ENCODE measurements around the gene CCNL1.
"Not testable (repeated sequence)": the region's sequence is repeated elsewhere in the genome, so short reads cannot be mapped to it uniquely, and the experiment has no call there.

The CCNL1 gene

DNA sequence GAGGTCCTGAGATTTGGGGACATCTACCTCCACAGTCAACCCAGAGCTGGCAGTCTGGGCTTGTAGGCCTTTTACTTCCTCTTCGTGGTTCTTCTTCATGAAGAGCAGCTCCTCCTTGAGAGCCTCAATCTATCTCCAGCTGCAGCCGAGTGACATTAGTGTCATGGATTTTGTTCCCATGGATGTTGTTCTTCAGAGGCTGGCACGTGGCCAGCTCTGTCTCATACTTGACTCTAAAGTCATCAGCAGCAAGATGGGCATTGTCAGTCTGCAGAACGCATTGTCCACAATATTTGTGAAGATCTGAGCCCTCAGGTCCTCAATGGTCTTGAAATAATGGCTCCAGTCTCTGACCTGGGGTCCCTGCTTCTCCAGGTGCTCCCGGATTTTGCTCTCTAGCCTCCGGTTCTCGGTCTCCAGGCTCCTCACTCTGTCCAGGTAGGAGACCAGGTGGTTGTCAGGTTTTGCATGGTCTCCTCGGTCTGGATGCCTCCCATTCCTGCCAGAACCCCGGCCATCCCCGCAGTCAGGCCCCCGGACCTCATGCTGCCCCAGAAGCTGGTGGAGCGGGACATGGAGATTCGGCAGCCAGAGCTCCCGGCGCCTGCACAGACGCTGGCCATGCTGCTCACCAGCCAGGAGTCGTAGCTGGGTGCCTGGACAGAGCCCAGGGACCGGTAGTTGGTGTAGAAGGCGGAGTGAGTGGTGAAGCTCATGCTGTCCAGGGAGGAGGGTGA, 3.4 kb upstream of the CCNL1 start (continued):
- TF ChIP-seq, protein P1, sequence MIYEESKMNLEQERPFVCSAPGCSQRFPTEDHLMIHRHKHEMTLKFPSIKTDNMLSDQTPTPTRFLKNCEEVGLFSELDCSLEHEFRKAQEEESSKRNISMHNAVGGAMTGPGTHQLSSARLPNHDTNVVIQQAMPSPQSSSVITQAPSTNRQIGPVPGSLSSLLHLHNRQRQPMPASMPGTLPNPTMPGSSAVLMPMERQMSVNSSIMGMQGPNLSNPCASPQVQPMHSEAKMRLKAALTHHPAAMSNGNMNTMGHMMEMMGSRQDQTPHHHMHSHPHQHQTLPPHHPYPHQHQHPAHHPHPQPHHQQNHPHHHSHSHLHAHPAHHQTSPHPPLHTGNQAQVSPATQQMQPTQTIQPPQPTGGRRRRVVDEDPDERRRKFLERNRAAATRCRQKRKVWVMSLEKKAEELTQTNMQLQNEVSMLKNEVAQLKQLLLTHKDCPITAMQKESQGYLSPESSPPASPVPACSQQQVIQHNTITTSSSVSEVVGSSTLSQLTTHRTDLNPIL (CRISPR knock-in tag; IDR thresholded peaks at IDR 0.05; ENCODE audit: low read depth): no peak

DNA sequence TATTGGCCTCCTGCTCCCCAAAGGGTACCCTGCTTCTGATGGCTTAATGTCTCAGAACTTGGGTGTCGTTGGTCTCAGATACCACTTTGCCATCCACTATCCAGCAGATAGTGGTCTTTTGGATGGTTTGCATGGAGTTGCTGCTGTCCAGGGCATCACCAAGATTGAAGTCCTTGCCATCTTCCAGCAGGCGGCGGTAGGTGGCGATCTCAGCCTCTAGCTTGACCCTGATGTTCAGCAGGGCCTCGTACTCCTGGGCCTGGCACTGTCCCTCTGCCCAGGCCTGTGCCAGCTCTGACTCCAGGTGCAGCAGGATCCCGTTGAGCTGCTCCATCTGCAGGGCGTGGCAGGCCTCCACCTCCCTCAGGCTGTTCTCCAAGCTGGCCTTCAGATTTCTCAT, 2.7 kb upstream of the CCNL1 start:
- ATAC-seq: not testable (repeated sequence)

DNA sequence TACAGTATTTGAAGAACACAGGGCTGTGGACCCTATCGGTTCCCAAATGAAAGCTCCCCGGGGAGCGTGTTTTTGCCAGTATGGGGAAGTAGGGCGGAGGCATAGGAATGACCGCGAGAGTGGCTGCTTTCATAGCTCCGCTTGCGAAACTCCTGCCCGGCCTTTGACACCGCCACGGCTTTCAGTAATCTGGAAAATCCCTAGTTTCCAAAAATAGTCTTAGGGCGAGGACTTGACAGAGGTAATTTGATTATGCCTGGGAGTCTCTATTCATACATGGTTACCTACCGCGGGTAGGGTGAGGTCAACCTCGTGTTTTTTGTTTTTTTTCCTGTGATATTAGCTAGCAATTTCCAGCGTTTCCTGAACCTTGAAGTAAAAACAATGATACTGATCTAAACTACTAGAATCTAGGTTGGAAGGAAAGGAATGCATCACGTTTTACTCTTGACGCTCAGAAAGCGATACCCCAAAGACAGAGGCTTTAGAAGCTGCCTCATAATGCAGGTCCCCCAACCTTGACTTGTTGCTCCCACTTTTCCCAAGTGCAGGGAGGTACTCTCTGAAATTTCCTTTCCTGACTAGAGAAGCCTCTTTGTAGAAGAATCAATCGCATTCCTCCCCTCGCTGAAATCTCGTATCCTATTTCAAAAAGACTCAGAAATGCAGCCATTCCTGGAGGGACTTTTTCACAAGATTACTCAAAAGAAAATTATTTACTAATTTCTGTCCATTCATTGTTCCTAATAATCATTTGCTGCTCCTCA, 894 bp upstream of the CCNL1 start:
- peak; percentile 14; the same call in 1 of the 2 replicates for TF ChIP-seq ISL1 (CRISPR knock-in tag; IDR thresholded peaks at IDR 0.05)
- TF ChIP-seq ARNTL (CRISPR knock-in tag; IDR thresholded peaks at IDR 0.05; ENCODE audit: borderline replicate concordance, low read depth): no peak
- peak; percentile 68 for ATAC-seq

DNA sequence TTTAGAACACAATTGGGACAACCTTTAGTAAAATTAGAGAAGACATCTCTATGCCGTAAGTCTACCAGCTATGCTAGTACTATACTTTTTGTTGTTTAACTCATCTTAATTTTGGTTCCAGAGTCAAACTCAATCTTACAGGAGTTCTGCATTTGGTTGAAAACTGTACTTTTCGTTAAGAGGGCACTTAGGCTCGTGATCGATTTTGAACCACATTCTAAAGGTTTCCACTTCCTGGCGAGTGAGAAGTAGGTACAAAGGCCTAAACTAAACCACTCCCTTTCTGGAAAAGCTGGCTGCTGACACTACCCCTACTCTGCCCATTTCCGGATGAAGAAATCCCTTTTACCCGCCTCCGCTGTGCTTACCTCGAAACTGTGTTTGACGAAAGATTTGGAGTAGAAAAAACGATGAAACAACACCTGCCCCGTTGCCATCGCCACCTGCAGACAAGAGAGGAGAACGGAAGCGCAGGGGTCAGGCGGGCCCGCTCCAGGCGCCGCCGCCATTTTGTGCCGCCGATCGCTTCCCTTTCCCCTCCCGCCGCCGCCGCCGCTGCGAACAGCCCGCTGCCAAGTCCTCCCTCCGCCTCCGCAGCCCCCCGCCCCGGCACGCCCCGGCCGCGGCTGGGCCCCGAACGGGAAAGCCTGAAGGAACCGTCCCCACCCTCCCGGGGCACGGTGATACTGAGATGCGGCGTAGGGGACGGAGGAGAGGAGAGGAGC, 748 bp downstream of the CCNL1 start:
- TF ChIP-seq, protein P2, sequence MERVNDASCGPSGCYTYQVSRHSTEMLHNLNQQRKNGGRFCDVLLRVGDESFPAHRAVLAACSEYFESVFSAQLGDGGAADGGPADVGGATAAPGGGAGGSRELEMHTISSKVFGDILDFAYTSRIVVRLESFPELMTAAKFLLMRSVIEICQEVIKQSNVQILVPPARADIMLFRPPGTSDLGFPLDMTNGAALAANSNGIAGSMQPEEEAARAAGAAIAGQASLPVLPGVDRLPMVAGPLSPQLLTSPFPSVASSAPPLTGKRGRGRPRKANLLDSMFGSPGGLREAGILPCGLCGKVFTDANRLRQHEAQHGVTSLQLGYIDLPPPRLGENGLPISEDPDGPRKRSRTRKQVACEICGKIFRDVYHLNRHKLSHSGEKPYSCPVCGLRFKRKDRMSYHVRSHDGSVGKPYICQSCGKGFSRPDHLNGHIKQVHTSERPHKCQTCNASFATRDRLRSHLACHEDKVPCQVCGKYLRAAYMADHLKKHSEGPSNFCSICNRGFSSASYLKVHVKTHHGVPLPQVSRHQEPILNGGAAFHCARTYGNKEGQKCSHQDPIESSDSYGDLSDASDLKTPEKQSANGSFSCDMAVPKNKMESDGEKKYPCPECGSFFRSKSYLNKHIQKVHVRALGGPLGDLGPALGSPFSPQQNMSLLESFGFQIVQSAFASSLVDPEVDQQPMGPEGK (CRISPR knock-in tag; IDR thresholded peaks at IDR 0.05; ENCODE audit: borderline replicate concordance): no peak
- TF ChIP-seq ZNF8 (CRISPR knock-in tag; IDR thresholded peaks at IDR 0.05): no peak
- TF ChIP-seq TOX (CRISPR knock-in tag; IDR thresholded peaks at IDR 0.05; ENCODE audit: borderline replicate concordance): no peak
- TF ChIP-seq ZFP3 (CRISPR knock-in tag; IDR thresholded peaks at IDR 0.05): no peak
- TF ChIP-seq ZNF70 (CRISPR knock-in tag; IDR thresholded peaks at IDR 0.05): no peak
- no peak for TF ChIP-seq ZC3H10 (CRISPR knock-in tag; IDR thresholded peaks at IDR 0.05)
- TF ChIP-seq ESRRG (CRISPR knock-in tag; IDR thresholded peaks at IDR 0.05): no peak
- no peak for TF ChIP-seq ZFP30 (CRISPR knock-in tag; IDR thresholded peaks at IDR 0.05)
- no peak for TF ChIP-seq SNAI2 (CRISPR knock-in tag; IDR thresholded peaks at IDR 0.05)
- TF ChIP-seq ISL1 (CRISPR knock-in tag; IDR thresholded peaks at IDR 0.05): no peak
- TF ChIP-seq BACH2 (CRISPR knock-in tag; IDR thresholded peaks at IDR 0.05; ENCODE audit: borderline replicate concordance): no peak
- peak; percentile 68 for ATAC-seq

DNA sequence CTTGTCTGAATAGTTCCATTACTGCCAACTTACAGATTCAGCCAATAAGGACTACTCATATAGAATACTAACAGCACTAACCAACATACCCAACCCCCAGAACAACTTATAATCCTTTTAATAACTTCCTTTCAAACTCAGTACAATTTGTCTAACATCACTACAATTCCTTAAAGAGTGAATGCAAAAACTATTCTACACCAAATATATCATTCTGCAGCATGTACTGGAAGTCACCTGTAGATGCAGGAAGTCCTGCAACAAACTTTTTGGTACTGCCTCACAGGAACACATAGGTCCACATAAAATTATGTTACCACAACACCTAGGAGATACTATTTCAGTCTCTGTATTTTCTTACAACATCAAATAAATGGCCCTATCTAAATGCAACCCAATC, 2.1 kb downstream of the CCNL1 start:
- TF ChIP-seq ZNF70 (CRISPR knock-in tag; IDR thresholded peaks at IDR 0.05): no peak
- TF ChIP-seq CSDC2 (CRISPR knock-in tag; IDR thresholded peaks at IDR 0.05): no peak
- TF ChIP-seq GLIS3 (CRISPR knock-in tag; IDR thresholded peaks at IDR 0.05): no peak
- TF ChIP-seq TOX (CRISPR knock-in tag; IDR thresholded peaks at IDR 0.05; ENCODE audit: borderline replicate concordance): no peak
- TF ChIP-seq BACH2 (CRISPR knock-in tag; IDR thresholded peaks at IDR 0.05; ENCODE audit: borderline replicate concordance): no peak
- no peak for TF ChIP-seq RARB (CRISPR knock-in tag; IDR thresholded peaks at IDR 0.05)
- TF ChIP-seq OSR1 (CRISPR knock-in tag; IDR thresholded peaks at IDR 0.05): no peak
- no peak for TF ChIP-seq SNAI2 (CRISPR knock-in tag; IDR thresholded peaks at IDR 0.05)
- no peak for TF ChIP-seq ZNF8 (CRISPR knock-in tag; IDR thresholded peaks at IDR 0.05)
- no peak for TF ChIP-seq PPARA (CRISPR knock-in tag; IDR thresholded peaks at IDR 0.05; ENCODE audit: borderline replicate concordance)
- TF ChIP-seq ZNF565 (CRISPR knock-in tag; conservative IDR thresholded peaks at IDR 0.05; ENCODE audit: low read depth): no peak
- no peak for TF ChIP-seq TCF4 (CRISPR knock-in tag; IDR thresholded peaks at IDR 0.05; ENCODE audit: borderline replicate concordance)
- no peak for TF ChIP-seq ESRRG (CRISPR knock-in tag; IDR thresholded peaks at IDR 0.05)
- ATAC-seq: no peak
